ENCODE measurements around the gene ALDH3B2. TPM values are rescaled to one million over a fixed set of nuclear protein-coding genes. Genes with fewer than 3 reads are reported as not detected.

Gene ALDH3B2
- total and polyA plus RNA-seq, 2 experiments from 2014 or later, result not detected

DNA sequence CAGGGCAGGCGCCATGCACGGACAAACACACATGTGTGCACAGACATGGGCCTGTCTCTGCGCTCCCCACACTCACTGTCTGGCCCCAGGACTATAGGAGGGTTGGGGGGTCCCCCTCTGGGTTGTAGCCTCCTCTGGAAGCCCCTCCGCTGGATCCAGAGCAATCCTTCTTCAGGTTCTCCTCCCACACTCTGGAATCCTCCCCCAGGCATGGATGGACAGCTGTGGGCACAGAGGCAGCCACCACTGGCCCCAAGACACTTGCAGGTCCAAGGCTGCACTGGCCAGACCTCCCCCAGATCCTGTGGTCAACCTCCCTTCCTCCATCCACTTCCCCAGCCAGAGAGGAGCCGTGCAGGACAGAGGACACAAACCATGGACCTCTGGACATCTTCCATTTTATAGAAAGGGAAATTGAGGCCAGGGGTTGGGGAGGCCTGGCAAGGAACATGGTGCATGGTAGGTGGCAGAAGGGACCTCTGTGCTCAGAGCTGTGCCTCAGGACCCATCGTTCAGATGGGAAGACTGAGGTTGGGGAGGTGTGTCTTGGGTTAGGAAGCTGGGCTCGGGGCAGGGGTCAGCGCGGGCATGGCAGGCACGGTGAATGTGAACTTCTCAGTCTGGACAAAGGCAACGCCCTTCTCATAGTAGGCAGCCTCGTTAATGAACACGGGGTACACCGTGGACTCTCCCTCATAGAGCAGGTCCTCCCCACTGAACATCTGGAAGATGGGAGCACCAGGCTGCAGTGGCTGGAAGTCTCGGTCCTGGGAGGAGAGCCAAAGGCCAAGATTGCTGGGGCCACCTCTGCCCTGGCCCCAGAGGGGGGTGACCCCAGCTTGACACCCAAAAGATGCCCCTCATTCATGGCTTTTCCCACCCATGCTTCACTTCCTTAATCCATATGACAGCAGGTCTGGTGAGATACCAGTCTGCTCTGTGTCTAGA, 32.0 kb downstream of the ALDH3B2 start (continued):
- TF ChIP-seq, protein P1, sequence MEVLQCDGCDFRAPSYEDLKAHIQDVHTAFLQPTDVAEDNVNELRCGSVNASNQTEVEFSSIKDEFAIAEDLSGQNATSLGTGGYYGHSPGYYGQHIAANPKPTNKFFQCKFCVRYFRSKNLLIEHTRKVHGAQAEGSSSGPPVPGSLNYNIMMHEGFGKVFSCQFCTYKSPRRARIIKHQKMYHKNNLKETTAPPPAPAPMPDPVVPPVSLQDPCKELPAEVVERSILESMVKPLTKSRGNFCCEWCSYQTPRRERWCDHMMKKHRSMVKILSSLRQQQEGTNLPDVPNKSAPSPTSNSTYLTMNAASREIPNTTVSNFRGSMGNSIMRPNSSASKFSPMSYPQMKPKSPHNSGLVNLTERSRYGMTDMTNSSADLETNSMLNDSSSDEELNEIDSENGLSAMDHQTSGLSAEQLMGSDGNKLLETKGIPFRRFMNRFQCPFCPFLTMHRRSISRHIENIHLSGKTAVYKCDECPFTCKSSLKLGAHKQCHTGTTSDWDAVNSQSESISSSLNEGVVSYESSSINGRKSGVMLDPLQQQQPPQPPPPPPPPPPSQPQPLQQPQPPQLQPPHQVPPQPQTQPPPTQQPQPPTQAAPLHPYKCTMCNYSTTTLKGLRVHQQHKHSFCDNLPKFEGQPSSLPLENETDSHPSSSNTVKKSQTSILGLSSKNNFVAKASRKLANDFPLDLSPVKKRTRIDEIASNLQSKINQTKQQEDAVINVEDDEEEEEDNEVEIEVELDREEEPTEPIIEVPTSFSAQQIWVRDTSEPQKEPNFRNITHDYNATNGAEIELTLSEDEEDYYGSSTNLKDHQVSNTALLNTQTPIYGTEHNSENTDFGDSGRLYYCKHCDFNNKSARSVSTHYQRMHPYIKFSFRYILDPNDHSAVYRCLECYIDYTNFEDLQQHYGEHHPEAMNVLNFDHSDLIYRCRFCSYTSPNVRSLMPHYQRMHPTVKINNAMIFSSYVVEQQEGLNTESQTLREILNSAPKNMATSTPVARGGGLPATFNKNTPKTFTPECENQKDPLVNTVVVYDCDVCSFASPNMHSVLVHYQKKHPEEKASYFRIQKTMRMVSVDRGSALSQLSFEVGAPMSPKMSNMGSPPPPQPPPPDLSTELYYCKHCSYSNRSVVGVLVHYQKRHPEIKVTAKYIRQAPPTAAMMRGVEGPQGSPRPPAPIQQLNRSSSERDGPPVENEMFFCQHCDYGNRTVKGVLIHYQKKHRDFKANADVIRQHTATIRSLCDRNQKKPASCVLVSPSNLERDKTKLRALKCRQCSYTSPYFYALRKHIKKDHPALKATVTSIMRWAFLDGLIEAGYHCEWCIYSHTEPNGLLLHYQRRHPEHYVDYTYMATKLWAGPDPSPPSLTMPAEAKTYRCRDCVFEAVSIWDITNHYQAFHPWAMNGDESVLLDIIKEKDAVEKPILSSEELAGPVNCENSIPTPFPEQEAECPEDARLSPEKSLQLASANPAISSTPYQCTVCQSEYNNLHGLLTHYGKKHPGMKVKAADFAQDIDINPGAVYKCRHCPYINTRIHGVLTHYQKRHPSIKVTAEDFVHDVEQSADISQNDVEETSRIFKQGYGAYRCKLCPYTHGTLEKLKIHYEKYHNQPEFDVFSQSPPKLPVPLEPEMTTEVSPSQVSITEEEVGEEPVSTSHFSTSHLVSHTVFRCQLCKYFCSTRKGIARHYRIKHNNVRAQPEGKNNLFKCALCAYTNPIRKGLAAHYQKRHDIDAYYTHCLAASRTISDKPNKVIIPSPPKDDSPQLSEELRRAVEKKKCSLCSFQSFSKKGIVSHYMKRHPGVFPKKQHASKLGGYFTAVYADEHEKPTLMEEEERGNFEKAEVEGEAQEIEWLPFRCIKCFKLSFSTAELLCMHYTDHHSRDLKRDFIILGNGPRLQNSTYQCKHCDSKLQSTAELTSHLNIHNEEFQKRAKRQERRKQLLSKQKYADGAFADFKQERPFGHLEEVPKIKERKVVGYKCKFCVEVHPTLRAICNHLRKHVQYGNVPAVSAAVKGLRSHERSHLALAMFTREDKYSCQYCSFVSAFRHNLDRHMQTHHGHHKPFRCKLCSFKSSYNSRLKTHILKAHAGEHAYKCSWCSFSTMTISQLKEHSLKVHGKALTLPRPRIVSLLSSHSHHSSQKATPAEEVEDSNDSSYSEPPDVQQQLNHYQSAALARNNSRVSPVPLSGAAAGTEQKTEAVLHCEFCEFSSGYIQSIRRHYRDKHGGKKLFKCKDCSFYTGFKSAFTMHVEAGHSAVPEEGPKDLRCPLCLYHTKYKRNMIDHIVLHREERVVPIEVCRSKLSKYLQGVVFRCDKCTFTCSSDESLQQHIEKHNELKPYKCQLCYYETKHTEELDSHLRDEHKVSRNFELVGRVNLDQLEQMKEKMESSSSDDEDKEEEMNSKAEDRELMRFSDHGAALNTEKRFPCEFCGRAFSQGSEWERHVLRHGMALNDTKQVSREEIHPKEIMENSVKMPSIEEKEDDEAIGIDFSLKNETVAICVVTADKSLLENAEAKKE (CRISPR knock-in tag; IDR thresholded peaks at IDR 0.05), result no peak

DNA sequence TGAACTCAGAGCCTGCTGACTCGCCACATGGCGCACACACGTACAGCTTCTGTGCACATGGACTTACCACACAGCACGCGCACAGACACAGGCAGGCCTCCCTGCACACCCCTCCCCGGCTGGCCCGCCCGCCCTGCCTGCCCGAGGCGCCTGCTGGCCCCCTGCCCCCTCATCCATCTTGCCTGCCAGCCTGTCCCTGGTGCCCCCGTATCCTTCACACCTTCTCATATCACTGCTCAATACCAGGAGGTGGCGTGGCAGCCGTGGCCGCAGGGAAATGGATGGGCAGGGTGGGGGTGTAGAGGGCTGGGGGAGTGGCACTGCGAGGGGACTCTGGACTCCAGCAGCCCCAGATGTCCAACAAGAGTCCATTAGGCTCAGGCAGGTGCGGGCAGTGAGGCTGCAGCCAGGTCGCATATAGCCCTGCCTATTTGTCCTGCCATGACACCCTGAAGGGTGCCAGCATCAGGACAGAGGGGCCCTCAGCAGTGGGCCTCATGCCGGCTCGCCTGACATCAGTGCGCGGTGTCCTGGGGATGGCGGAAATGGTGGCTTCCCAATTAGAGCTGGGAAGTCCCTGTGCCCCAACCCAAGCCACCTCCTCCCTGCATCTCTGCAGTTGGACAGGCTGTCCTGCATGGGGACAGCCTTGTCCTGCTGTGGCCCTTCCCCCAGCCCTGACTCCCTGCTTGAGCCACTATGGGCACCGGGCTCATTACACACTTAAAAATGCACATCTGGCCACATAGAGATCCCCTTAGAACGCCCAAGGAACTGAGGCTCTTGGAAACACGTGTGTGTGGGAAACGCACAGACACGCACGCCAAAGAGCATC, 32.9 kb downstream of the ALDH3B2 start:
- Histone ChIP-seq H3K27me3 (ENCODE audit: insufficient read depth) (peaks cover 8% of the 10 kb centered on the region), H3K4me3 (no peak overlapping the region), H3F3A (replicated peaks; ENCODE audit: low read depth) (no peaks in the 10 kb centered on the region), H4K20me1 (replicated peaks; ENCODE audit: insufficient read depth) (no peaks in the 10 kb centered on the region), H3K4me2 (no peak overlapping the region), H3K36me3 (ENCODE audit: insufficient read depth) (no peaks in the 10 kb centered on the region), H3K4me1 (ENCODE audit: insufficient read depth) (no peaks in the 10 kb centered on the region), H3K27ac (ENCODE audit: low read depth) (no peak overlapping the region), H3K9me2 (ENCODE audit: insufficient read depth) (no peaks in the 10 kb centered on the region), H3K79me2 (replicated peaks; ENCODE audit: insufficient read depth) (no peaks in the 10 kb centered on the region), H2AFZ (no peak overlapping the region)
- Mint-ChIP-seq H3K4me1 (peaks cover 2% of the 10 kb centered on the region; the same call in 1 of the 3 replicates), H3K27ac (no peak overlapping the region), H3K36me3 (ENCODE audit: low read depth) (no peaks in the 10 kb centered on the region), H3K4me3 (no peak overlapping the region), H3K9me3 (no peaks in the 10 kb centered on the region; the same call in 2 of the 3 replicates), H3K27me3 (ENCODE audit: insufficient read depth, low read depth, poor library complexity) (peaks cover 12% of the 10 kb centered on the region)
- no peak for DNase-seq (ENCODE audit: low spot score)
- ATAC-seq, result no peak
- TF ChIP-seq POLR2AphosphoS5 (IDR thresholded peaks at IDR 0.05; ENCODE audit: low read depth) (no peak), JUNB (IDR thresholded peaks at IDR 0.05; ENCODE audit: unreplicated experiment) (no peak), NANOG (IDR thresholded peaks at IDR 0.05; ENCODE audit: borderline replicate concordance) (no peak)
- TF ChIP-seq, protein P2, sequence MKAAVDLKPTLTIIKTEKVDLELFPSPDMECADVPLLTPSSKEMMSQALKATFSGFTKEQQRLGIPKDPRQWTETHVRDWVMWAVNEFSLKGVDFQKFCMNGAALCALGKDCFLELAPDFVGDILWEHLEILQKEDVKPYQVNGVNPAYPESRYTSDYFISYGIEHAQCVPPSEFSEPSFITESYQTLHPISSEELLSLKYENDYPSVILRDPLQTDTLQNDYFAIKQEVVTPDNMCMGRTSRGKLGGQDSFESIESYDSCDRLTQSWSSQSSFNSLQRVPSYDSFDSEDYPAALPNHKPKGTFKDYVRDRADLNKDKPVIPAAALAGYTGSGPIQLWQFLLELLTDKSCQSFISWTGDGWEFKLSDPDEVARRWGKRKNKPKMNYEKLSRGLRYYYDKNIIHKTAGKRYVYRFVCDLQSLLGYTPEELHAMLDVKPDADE (IDR thresholded peaks at IDR 0.05), result no peak
- TF ChIP-seq, protein P3, sequence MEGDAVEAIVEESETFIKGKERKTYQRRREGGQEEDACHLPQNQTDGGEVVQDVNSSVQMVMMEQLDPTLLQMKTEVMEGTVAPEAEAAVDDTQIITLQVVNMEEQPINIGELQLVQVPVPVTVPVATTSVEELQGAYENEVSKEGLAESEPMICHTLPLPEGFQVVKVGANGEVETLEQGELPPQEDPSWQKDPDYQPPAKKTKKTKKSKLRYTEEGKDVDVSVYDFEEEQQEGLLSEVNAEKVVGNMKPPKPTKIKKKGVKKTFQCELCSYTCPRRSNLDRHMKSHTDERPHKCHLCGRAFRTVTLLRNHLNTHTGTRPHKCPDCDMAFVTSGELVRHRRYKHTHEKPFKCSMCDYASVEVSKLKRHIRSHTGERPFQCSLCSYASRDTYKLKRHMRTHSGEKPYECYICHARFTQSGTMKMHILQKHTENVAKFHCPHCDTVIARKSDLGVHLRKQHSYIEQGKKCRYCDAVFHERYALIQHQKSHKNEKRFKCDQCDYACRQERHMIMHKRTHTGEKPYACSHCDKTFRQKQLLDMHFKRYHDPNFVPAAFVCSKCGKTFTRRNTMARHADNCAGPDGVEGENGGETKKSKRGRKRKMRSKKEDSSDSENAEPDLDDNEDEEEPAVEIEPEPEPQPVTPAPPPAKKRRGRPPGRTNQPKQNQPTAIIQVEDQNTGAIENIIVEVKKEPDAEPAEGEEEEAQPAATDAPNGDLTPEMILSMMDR (conservative IDR thresholded peaks at IDR 0.05; ENCODE audit: low read depth in 2 of 2), result no peak
- TF ChIP-seq, protein P4, sequence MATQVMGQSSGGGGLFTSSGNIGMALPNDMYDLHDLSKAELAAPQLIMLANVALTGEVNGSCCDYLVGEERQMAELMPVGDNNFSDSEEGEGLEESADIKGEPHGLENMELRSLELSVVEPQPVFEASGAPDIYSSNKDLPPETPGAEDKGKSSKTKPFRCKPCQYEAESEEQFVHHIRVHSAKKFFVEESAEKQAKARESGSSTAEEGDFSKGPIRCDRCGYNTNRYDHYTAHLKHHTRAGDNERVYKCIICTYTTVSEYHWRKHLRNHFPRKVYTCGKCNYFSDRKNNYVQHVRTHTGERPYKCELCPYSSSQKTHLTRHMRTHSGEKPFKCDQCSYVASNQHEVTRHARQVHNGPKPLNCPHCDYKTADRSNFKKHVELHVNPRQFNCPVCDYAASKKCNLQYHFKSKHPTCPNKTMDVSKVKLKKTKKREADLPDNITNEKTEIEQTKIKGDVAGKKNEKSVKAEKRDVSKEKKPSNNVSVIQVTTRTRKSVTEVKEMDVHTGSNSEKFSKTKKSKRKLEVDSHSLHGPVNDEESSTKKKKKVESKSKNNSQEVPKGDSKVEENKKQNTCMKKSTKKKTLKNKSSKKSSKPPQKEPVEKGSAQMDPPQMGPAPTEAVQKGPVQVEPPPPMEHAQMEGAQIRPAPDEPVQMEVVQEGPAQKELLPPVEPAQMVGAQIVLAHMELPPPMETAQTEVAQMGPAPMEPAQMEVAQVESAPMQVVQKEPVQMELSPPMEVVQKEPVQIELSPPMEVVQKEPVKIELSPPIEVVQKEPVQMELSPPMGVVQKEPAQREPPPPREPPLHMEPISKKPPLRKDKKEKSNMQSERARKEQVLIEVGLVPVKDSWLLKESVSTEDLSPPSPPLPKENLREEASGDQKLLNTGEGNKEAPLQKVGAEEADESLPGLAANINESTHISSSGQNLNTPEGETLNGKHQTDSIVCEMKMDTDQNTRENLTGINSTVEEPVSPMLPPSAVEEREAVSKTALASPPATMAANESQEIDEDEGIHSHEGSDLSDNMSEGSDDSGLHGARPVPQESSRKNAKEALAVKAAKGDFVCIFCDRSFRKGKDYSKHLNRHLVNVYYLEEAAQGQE (IDR thresholded peaks at IDR 0.05; ENCODE audit: unreplicated experiment), result no peak
